Spleen (tissue), 7 donors: ENCODE data around the gene GRIK3.

Source experiments
- POLR2AphosphoS5 ChIP-seq, 3 donors: sonication (generic); formaldehyde crosslinking; IDR thresholded peaks; one replicate each; pipeline ENCODE4 v1.5.1; 2017; ENCODE audit warnings: antibody characterized with exemption in 3 of 3
- TF ChIP-seq, protein P1 (sequence below), 11 experiments: fragments of 200-600 bp in 7 of 11; fragments of 450-650 bp in 4 of 11; sonication (generic) in 4 of 11; IDR thresholded peaks in 8 of 11; conservative IDR thresholded peaks in 3 of 11; 1 replicate in 7 of 11; 2 replicates in 4 of 11; pipeline versions ENCODE4 v1.4.0 to v1.8.0; 2016 to 2021; ENCODE audit warnings: antibody characterized with exemption in 11 of 11, inconsistent platforms in 4 of 11, mild to moderate bottlenecking in 1 of 11
- donor health status: DM: no; HTN: no; CAD: no; lungs with moderate emphysema.
- donor health status: DM: no; HTN: no; CAD: no.
- donor health status: DM: no; HTN: no; CAD: no.

- TF ChIP-seq, protein P1, sequence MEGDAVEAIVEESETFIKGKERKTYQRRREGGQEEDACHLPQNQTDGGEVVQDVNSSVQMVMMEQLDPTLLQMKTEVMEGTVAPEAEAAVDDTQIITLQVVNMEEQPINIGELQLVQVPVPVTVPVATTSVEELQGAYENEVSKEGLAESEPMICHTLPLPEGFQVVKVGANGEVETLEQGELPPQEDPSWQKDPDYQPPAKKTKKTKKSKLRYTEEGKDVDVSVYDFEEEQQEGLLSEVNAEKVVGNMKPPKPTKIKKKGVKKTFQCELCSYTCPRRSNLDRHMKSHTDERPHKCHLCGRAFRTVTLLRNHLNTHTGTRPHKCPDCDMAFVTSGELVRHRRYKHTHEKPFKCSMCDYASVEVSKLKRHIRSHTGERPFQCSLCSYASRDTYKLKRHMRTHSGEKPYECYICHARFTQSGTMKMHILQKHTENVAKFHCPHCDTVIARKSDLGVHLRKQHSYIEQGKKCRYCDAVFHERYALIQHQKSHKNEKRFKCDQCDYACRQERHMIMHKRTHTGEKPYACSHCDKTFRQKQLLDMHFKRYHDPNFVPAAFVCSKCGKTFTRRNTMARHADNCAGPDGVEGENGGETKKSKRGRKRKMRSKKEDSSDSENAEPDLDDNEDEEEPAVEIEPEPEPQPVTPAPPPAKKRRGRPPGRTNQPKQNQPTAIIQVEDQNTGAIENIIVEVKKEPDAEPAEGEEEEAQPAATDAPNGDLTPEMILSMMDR (IDR thresholded peaks at IDR 0.05 in 8 of 11, conservative IDR thresholded peaks at IDR 0.05 in 3 of 11) = no peak
- no peak for TF ChIP-seq POLR2AphosphoS5 (IDR thresholded peaks at IDR 0.05)
Measured at GRCh38 chr1:36797761-36798160, 236.6 kb downstream of the GRIK3 start.
